ENCODE measurements around the gene MTHFS.

The MTHFS gene

GRCh38 chr15:79875213-79875612 lies 21.6 kb downstream of the MTHFS start:
- no peak for DNase-seq (ENCODE audit: low spot score)

- DNase-seq (ENCODE audit: low spot score) = no peak
Observed at GRCh38 chr15:79874242-79874641, 22.6 kb downstream of the MTHFS start.

GRCh38 chr15:79872358-79873017 lies 24.3 kb downstream of the MTHFS start:
- no peak for DNase-seq (ENCODE audit: low spot score)

GRCh38 chr15:79868554-79868953 lies 28.3 kb downstream of the MTHFS start:
- DNase-seq (ENCODE audit: low spot score) = no peak

GRCh38 chr15:79863886-79864285 lies 32.9 kb downstream of the MTHFS start:
- peak; percentile 11 for DNase-seq (ENCODE audit: low spot score)

- no peak for DNase-seq (ENCODE audit: low spot score)
Observed at GRCh38 chr15:79862191-79862590, 34.6 kb downstream of the MTHFS start.

GRCh38 chr15:79860661-79861060 lies 36.2 kb downstream of the MTHFS start:
- DNase-seq (ENCODE audit: low spot score) = no peak

GRCh38 chr15:79858469-79858868 lies 38.3 kb downstream of the MTHFS start:
- peak; percentile 28 for DNase-seq (ENCODE audit: low spot score)

- DNase-seq (ENCODE audit: low spot score) = peak; percentile 83
Observed at GRCh38 chr15:79853492-79854328, 43.1 kb downstream of the MTHFS start.

- peak; percentile 55 for DNase-seq (ENCODE audit: low spot score)
Observed at GRCh38 chr15:79849789-79850188, 47.0 kb downstream of the MTHFS start.

GRCh38 chr15:79846539-79846938 lies 50.3 kb downstream of the MTHFS start:
- DNase-seq (ENCODE audit: low spot score) = no peak

- DNase-seq (ENCODE audit: low spot score) = no peak
Observed at GRCh38 chr15:79844221-79844620, 52.6 kb downstream of the MTHFS start.

- no peak for DNase-seq (ENCODE audit: low spot score)
Observed at GRCh38 chr15:79837846-79838245, 59.0 kb downstream of the MTHFS start.

GRCh38 chr15:79834495-79834894 lies 62.3 kb downstream of the MTHFS start:
- no peak for DNase-seq (ENCODE audit: low spot score)

GRCh38 chr15:79832367-79833120 lies 64.3 kb downstream of the MTHFS start:
- no peak for DNase-seq (ENCODE audit: low spot score)

- no peak for DNase-seq (ENCODE audit: low spot score)
Observed at GRCh38 chr15:79831604-79832003, 65.2 kb downstream of the MTHFS start.

- DNase-seq (ENCODE audit: low spot score) = no peak
Observed at GRCh38 chr15:79829950-79830349, 66.9 kb downstream of the MTHFS start.

- no peak for DNase-seq (ENCODE audit: low spot score)
Observed at GRCh38 chr15:79828447-79828846, 68.4 kb downstream of the MTHFS start.

GRCh38 chr15:79826800-79827199 lies 70.0 kb downstream of the MTHFS start:
- no peak for DNase-seq (ENCODE audit: low spot score)

GRCh38 chr15:79824136-79824701 lies 72.6 kb downstream of the MTHFS start:
- DNase-seq (ENCODE audit: low spot score) = no peak

GRCh38 chr15:79820820-79821219 lies 76.0 kb downstream of the MTHFS start:
- DNase-seq (ENCODE audit: low spot score) = no peak

- no peak for DNase-seq (ENCODE audit: low spot score)
Observed at GRCh38 chr15:79820176-79820575, 76.6 kb downstream of the MTHFS start.

All from GM03348 (cell line).